ENCODE measurements around the gene ENKD1. TPM values are rescaled to one million over a fixed set of nuclear protein-coding genes. Genes with fewer than 3 reads are reported as not detected.

The ENKD1 gene
- total RNA-seq, 3 donors from 2014 or later (not counting 1 experiment from before 2014, with no cell fraction given) = 3.4 to 4.2 (median 3.7) TPM

DNA sequence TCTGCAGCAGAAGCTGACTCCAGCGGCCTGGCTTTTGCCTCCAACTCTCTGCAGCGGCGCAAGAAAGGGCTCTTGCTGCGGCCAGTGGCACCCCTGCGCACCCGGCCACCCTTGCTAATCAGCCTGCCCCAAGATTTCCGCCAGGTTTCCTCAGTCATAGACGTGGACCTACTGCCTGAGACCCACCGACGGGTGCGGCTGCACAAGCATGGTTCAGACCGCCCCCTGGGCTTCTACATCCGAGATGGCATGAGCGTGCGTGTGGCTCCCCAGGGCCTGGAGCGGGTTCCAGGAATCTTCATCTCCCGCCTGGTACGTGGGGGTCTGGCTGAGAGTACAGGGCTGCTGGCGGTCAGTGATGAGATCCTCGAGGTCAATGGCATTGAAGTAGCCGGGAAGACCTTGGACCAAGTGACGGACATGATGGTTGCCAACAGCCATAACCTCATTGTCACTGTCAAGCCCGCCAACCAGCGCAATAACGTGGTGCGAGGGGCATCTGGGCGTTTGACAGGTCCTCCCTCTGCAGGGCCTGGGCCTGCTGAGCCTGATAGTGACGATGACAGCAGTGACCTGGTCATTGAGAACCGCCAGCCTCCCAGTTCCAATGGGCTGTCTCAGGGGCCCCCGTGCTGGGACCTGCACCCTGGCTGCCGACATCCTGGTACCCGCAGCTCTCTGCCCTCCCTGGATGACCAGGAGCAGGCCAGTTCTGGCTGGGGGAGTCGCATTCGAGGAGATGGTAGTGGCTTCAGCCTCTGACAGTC lies 4.5 kb downstream of the ENKD1 start:
- Histone ChIP-seq H3K9me3 (ENCODE audit: control insufficient read depth, insufficient read depth, low read length) (no peaks in the 10 kb centered on the region), H3K27ac (ENCODE audit: low read length) (no peak overlapping the region), H3K27me3 (ENCODE audit: control insufficient read depth, insufficient read depth, low read length) (no peaks in the 10 kb centered on the region), H3K4me1 (ENCODE audit: control insufficient read depth, insufficient read depth, low read length) (peaks cover 36% of the 10 kb centered on the region), H3K4me3 (ENCODE audit: low read length) (no peak overlapping the region), H3K36me3 (ENCODE audit: control insufficient read depth, insufficient read depth, low read length) (peaks cover 12% of the 10 kb centered on the region)
- intact Hi-C loops (cut with micrococcal nuclease) = loop anchor here (2.0 kb wide), 1 partner anchor 99 kb away; the partner anchor contains the start of gene CTCF
- Mint-ChIP-seq H3K27ac (peak overlapping the region; percentile 93 to 94), H3K4me3 (peak overlapping the region; percentile 75), H3K27me3 (ENCODE audit: low read depth in 2 of 2) (no peaks in the 10 kb centered on the region), H3K9me3 (no peaks in the 10 kb centered on the region), H3K36me3 (no peaks in the 10 kb centered on the region), H3K4me1 (peaks cover 5 to 39% of the 10 kb centered on the region in 2 donors)
- 97% methylated on average over 34 of the region's 34 CpGs for WGBS (ENCODE audit: insufficient coverage)
- DNase-seq (no peak), ATAC-seq (no peak)
- no peak for TF ChIP-seq CTCF (IDR thresholded peaks at IDR 0.05)

- ATAC-seq (peak in 1 of 3 donors; percentile 6), DNase-seq (peak in 1 of 2 donors; percentile 59)
- Mint-ChIP-seq H3K9me3 (no peaks in the 10 kb centered on the region), H3K27me3 (ENCODE audit: low read depth in 2 of 2) (no peaks in the 10 kb centered on the region), H3K4me1 (peaks cover 0 to 31% of the 10 kb centered on the region in 2 donors), H3K4me3 (peak overlapping the region; percentile 79), H3K36me3 (no peaks in the 10 kb centered on the region), H3K27ac (peak overlapping the region; percentile 93 to 94)
- Histone ChIP-seq H3K4me3 (ENCODE audit: low read length) (peak overlapping the region; percentile 47), H3K27ac (ENCODE audit: low read length) (peak overlapping the region; percentile 78), H3K27me3 (ENCODE audit: control insufficient read depth, insufficient read depth, low read length) (no peaks in the 10 kb centered on the region), H3K4me1 (ENCODE audit: control insufficient read depth, insufficient read depth, low read length) (peaks cover 32% of the 10 kb centered on the region), H3K9me3 (ENCODE audit: control insufficient read depth, insufficient read depth, low read length) (no peaks in the 10 kb centered on the region), H3K36me3 (ENCODE audit: control insufficient read depth, insufficient read depth, low read length) (peaks cover 15% of the 10 kb centered on the region)
- intact Hi-C loops (cut with micrococcal nuclease) = loop anchor here (2.0 kb wide), 1 partner anchor 98 kb away; the partner anchor contains the start of gene CTCF
- WGBS (ENCODE audit: insufficient coverage) = 17% methylated on average over 39 of the region's 39 CpGs
- no peak for TF ChIP-seq CTCF (IDR thresholded peaks at IDR 0.05)
Measured at GRCh38 chr16:67661101-67661761, 5.3 kb downstream of the ENKD1 start.

GRCh38 chr16:67660564-67661028 lies 6.0 kb downstream of the ENKD1 start, which contains the start of gene PARD6A:
Gene PARD6A, plus strand, starts transcription at chr16:67660960. Its CDS starts 79 bp downstream, at chr16:67661039.
- no peak for TF ChIP-seq CTCF (IDR thresholded peaks at IDR 0.05)
- H3K27me3 Mint-ChIP-seq (ENCODE audit: low read depth in 2 of 2) = no peaks in the 10 kb centered on the region
- no peaks in the 10 kb centered on the region for H3K36me3 Mint-ChIP-seq
- H3K4me3 Mint-ChIP-seq = peak within 1 kb of the TSS; percentile 94
- H3K9me3 Mint-ChIP-seq = no peaks in the 10 kb centered on the region
- H3K4me1 Mint-ChIP-seq = peaks cover 0 to 33% of the 10 kb centered on the region in 2 donors
- DNase-seq (peak; percentile 87 to 98), ATAC-seq (peak; percentile 78 to 92 (median 85))
- peak within 1 kb of the TSS; percentile 67 for H3K4me3 ChIP-seq (ENCODE audit: low read length)
- peaks cover 26% of the 10 kb centered on the region for H3K4me1 ChIP-seq (ENCODE audit: control insufficient read depth, insufficient read depth, low read length)
- peaks cover 18% of the 10 kb centered on the region for H3K36me3 ChIP-seq (ENCODE audit: control insufficient read depth, insufficient read depth, low read length)
- peak within 1 kb of the TSS; percentile 93 to 94 for H3K27ac Mint-ChIP-seq
- H3K27me3 ChIP-seq (ENCODE audit: control insufficient read depth, insufficient read depth, low read length) = no peaks in the 10 kb centered on the region
- intact Hi-C loops (cut with micrococcal nuclease) = loop anchor here (1.0 to 2.0 kb wide), 2 partner anchors 98 to 180 kb away; partner anchors contain the start of gene CTCF
- WGBS (ENCODE audit: insufficient coverage) = under 1% methylated on average over 48 of the region's 48 CpGs
- H3K27ac ChIP-seq (ENCODE audit: low read length) = peak within 1 kb of the TSS; percentile 91
- H3K9me3 ChIP-seq (ENCODE audit: control insufficient read depth, insufficient read depth, low read length) = no peaks in the 10 kb centered on the region

All from natural killer cell (primary cell).